ENCODE results near the gene KIF26A.

KIF26A gene

GRCh38 chr14:104113631-104114420 lies 24.6 kb upstream of the KIF26A start:
- no peak for DNase-seq

GRCh38 chr14:104114421-104115130 lies 23.8 kb upstream of the KIF26A start:
- no peak for DNase-seq

GRCh38 chr14:104115131-104115600 lies 23.2 kb upstream of the KIF26A start:
- no peak for DNase-seq

GRCh38 chr14:104115691-104116287 lies 22.6 kb upstream of the KIF26A start:
- no peak for DNase-seq

GRCh38 chr14:104116288-104116755 lies 22.1 kb upstream of the KIF26A start:
- no peak for DNase-seq

- no peak for DNase-seq
Measured at GRCh38 chr14:104116756-104117340, 21.5 kb upstream of the KIF26A start.

GRCh38 chr14:104117341-104118005 lies 20.9 kb upstream of the KIF26A start:
- DNase-seq = no peak

GRCh38 chr14:104118006-104118844 lies 20.2 kb upstream of the KIF26A start:
- no peak for DNase-seq

GRCh38 chr14:104119119-104119487 lies 19.3 kb upstream of the KIF26A start:
- no peak for DNase-seq

- DNase-seq = no peak
Measured at GRCh38 chr14:104119488-104120251, 18.7 kb upstream of the KIF26A start.

- DNase-seq = no peak
Measured at GRCh38 chr14:104120281-104120741, 18.1 kb upstream of the KIF26A start.

- no peak for DNase-seq
Measured at GRCh38 chr14:104121142-104121541, 17.2 kb upstream of the KIF26A start.

- no peak for DNase-seq
Measured at GRCh38 chr14:104123879-104124278, 14.5 kb upstream of the KIF26A start.

- DNase-seq = no peak
Measured at GRCh38 chr14:104125011-104125410, 13.4 kb upstream of the KIF26A start.

GRCh38 chr14:104126753-104127152 lies 11.6 kb upstream of the KIF26A start:
- DNase-seq = no peak

- no peak for DNase-seq
Measured at GRCh38 chr14:104128981-104129380, 9.4 kb upstream of the KIF26A start.

GRCh38 chr14:104129556-104129955 lies 8.8 kb upstream of the KIF26A start:
- no peak for DNase-seq

GRCh38 chr14:104130974-104131651 lies 7.3 kb upstream of the KIF26A start:
- no peak for DNase-seq

GRCh38 chr14:104131968-104132732 lies 6.2 kb upstream of the KIF26A start:
- no peak for DNase-seq

- no peak for DNase-seq
Measured at GRCh38 chr14:104132981-104133380, 5.4 kb upstream of the KIF26A start.

All from CD4-positive, alpha-beta T cell treated with Interferon gamma for 1 hour (primary cell).